ENCODE data around the gene ZNF662. TPM values are rescaled to one million over a fixed set of nuclear protein-coding genes. Genes with fewer than 3 reads are reported as not detected.

Gene ZNF662
- total and polyA plus RNA-seq, 3 experiments from 2014 or later = 1.1 to 1.5 TPM; not detected in 1

GRCh38 chr3:42960786-42961185 lies 54.8 kb downstream of the ZNF662 start:
- Mint-ChIP-seq H3K36me3 (peaks cover 0 to 2% (median 0%) of the 10 kb centered on the region in 3 donors), H3K27ac (peak overlapping the region in 1 of 8 donors; percentile 52), H3K4me1 (peaks cover 3 to 22% (median 10%) of the 10 kb centered on the region in 3 donors), H3K9me3 (no peaks in the 10 kb centered on the region), H3K27me3 (peaks cover 6 to 8% of the 10 kb centered on the region in 2 donors), H3K4me3 (no peak overlapping the region)
- ChIA-PET CTCF (interaction anchor here (0.8 to 3.2 kb wide), 13 partner anchors 11 to 1226 kb away, joined by 3 to 15 read pairs (median 6); partner anchors contain the start of gene GASK1A), POLR2A (interaction anchor here (0.5 kb wide), 1 partner anchor 203 kb away, joined by 3 read pairs; no protein-coding TSS in a partner anchor)
- no peaks in the 10 kb centered on the region for H3K36me3 ChIP-seq (ENCODE audit: insufficient read depth, low read length)
- peaks cover 4% of the 10 kb centered on the region for H3K27me3 ChIP-seq (ENCODE audit: insufficient read depth, low read length, poor library complexity, severe bottlenecking)
- H3K4me3 ChIP-seq (ENCODE audit: low read length) = no peak overlapping the region
- DNase-seq = no peak
- peaks cover 16% of the 10 kb centered on the region for H3K4me1 ChIP-seq (ENCODE audit: insufficient read depth, low read length)
- H3K9me3 ChIP-seq (ENCODE audit: low read length) = no peaks in the 10 kb centered on the region
- no peak overlapping the region for H3K27ac ChIP-seq (ENCODE audit: low read depth, low read length)

GRCh38 chr3:42961633-42962032 lies 55.7 kb downstream of the ZNF662 start:
- no peaks in the 10 kb centered on the region for H3K36me3 ChIP-seq (ENCODE audit: insufficient read depth, low read length)

GRCh38 chr3:42963269-42963668 lies 57.3 kb downstream of the ZNF662 start:
- Mint-ChIP-seq H3K4me1 (peaks cover 3 to 22% (median 10%) of the 10 kb centered on the region in 3 donors), H3K4me3 (no peak overlapping the region), H3K9me3 (no peaks in the 10 kb centered on the region), H3K27ac (no peak overlapping the region), H3K36me3 (peaks cover 0 to 2% (median 0%) of the 10 kb centered on the region in 3 donors), H3K27me3 (peaks cover 6 to 8% of the 10 kb centered on the region in 2 donors)
- H3K4me1 ChIP-seq (ENCODE audit: insufficient read depth, low read length) = peaks cover 16% of the 10 kb centered on the region
- H3K27me3 ChIP-seq (ENCODE audit: insufficient read depth, low read length, poor library complexity, severe bottlenecking) = peaks cover 4% of the 10 kb centered on the region
- ChIA-PET CTCF (interaction anchor here (1.8 to 3.2 kb wide), 2 partner anchors 108 to 123 kb away, joined by 6 to 15 read pairs; no protein-coding TSS in a partner anchor), POLR2A (no interaction called here)
- H3K27ac ChIP-seq (ENCODE audit: low read depth, low read length) = no peak overlapping the region
- H3K4me3 ChIP-seq (ENCODE audit: low read length) = no peak overlapping the region
- no peaks in the 10 kb centered on the region for H3K9me3 ChIP-seq (ENCODE audit: low read length)
- DNase-seq = no peak
- H3K36me3 ChIP-seq (ENCODE audit: insufficient read depth, low read length) = no peaks in the 10 kb centered on the region

More at GRCh38 chr3:42961633-42962032, 55.7 kb downstream of the ZNF662 start:
- CTCF ChIA-PET = interaction anchor here (0.8 to 3.2 kb wide), 22 partner anchors 10 to 1225 kb away, joined by 3 to 15 read pairs (median 4); partner anchors contain the start of gene GASK1A
- H3K36me3 Mint-ChIP-seq = peaks cover 0 to 2% (median 0%) of the 10 kb centered on the region in 3 donors
- Histone ChIP-seq H3K4me1 (ENCODE audit: insufficient read depth, low read length) (peaks cover 16% of the 10 kb centered on the region), H3K9me3 (ENCODE audit: low read length) (no peaks in the 10 kb centered on the region), H3K27me3 (ENCODE audit: insufficient read depth, low read length, poor library complexity, severe bottlenecking) (peaks cover 4% of the 10 kb centered on the region), H3K4me3 (ENCODE audit: low read length) (no peak overlapping the region), H3K27ac (ENCODE audit: low read depth, low read length) (no peak overlapping the region)
- peaks cover 6 to 8% of the 10 kb centered on the region in 2 donors for H3K27me3 Mint-ChIP-seq
- peak in 2 of 5 donors; percentile 14 to 43 for DNase-seq
- no peaks in the 10 kb centered on the region for H3K9me3 Mint-ChIP-seq
- no peak overlapping the region for H3K4me3 Mint-ChIP-seq
- H3K4me1 Mint-ChIP-seq = peaks cover 3 to 22% (median 10%) of the 10 kb centered on the region in 3 donors
- H3K27ac Mint-ChIP-seq = no peak overlapping the region
- POLR2A ChIA-PET = interaction anchor here (0.8 kb wide), 1 partner anchor 1238 kb away, joined by 3 read pairs; no protein-coding TSS in a partner anchor

- Histone ChIP-seq H3K36me3 (ENCODE audit: insufficient read depth, low read length) (no peaks in the 10 kb centered on the region), H3K27me3 (ENCODE audit: insufficient read depth, low read length, poor library complexity, severe bottlenecking) (peaks cover 4% of the 10 kb centered on the region), H3K4me1 (ENCODE audit: insufficient read depth, low read length) (peaks cover 16% of the 10 kb centered on the region), H3K27ac (ENCODE audit: low read depth, low read length) (no peak overlapping the region), H3K9me3 (ENCODE audit: low read length) (no peaks in the 10 kb centered on the region), H3K4me3 (ENCODE audit: low read length) (no peak overlapping the region)
- Mint-ChIP-seq H3K27ac (no peak overlapping the region), H3K36me3 (peaks cover 0 to 2% (median 0%) of the 10 kb centered on the region in 3 donors), H3K4me3 (no peak overlapping the region), H3K27me3 (peaks cover 5 to 8% of the 10 kb centered on the region in 2 donors), H3K9me3 (no peaks in the 10 kb centered on the region), H3K4me1 (peaks cover 3 to 22% (median 10%) of the 10 kb centered on the region in 3 donors)
- peak in 1 of 5 donors; percentile 17 for DNase-seq
- CTCF ChIA-PET = no interaction called here
- POLR2A ChIA-PET = no interaction called here
These were observed 58.3 kb downstream of the ZNF662 start for GRCh38 chr3:42964266-42964665.

Other genes starting within 250 kb of the ZNF662 start
- not detected for gene KLHL40, start 220.6 kb upstream of the ZNF662 start, total RNA-seq
- not detected for gene KLHL40, start 220.6 kb upstream of the ZNF662 start, polyA plus RNA-seq
- not detected for gene HHATL, start 203.3 kb upstream of the ZNF662 start, total RNA-seq
- not detected for gene HHATL, start 203.3 kb upstream of the ZNF662 start, polyA plus RNA-seq
- gene CCDC13, start 132.9 kb upstream of the ZNF662 start, total RNA-seq = under 1 TPM; 0.42 to 0.44 TPM
- gene CCDC13, start 132.9 kb upstream of the ZNF662 start, polyA plus RNA-seq = 0.33 TPM
- gene HIGD1A, start 101.7 kb upstream of the ZNF662 start, total RNA-seq = 10 to 100 TPM; 89.3 to 93.2 TPM
- gene HIGD1A, start 101.7 kb upstream of the ZNF662 start, polyA plus RNA-seq = 101 TPM
- gene ACKR2, start 96.7 kb upstream of the ZNF662 start, total RNA-seq = under 1 TPM; 0.20 to 0.92 TPM
- gene ACKR2, start 96.7 kb upstream of the ZNF662 start, polyA plus RNA-seq = not detected
- gene CYP8B1, start 30.3 kb upstream of the ZNF662 start, total RNA-seq = not detected
- not detected for gene CYP8B1, start 30.3 kb upstream of the ZNF662 start, polyA plus RNA-seq
- gene GASK1A, start 73.2 kb downstream of the ZNF662 start, total RNA-seq = not detected
- gene GASK1A, start 73.2 kb downstream of the ZNF662 start, polyA plus RNA-seq = not detected
- 10 to 100 TPM in 1 of 2 experiments, 1 to 10 TPM in 1; 9.7 to 11.0 TPM for gene POMGNT2, start 199.9 kb downstream of the ZNF662 start, total RNA-seq
- gene POMGNT2, start 199.9 kb downstream of the ZNF662 start, polyA plus RNA-seq = 10.0 TPM

Measured in CD8-positive, alpha-beta memory T cell (primary cell).